COLO668 (cell line): ENCODE data around the gene SNN.

Experiments used
- DNase-seq: peaks from one replicate; lab custom pipeline; 2025; ENCODE audit not compliant: unreplicated experiment; lab: John Stamatoyannopoulos, UW

The SNN gene

DNA sequence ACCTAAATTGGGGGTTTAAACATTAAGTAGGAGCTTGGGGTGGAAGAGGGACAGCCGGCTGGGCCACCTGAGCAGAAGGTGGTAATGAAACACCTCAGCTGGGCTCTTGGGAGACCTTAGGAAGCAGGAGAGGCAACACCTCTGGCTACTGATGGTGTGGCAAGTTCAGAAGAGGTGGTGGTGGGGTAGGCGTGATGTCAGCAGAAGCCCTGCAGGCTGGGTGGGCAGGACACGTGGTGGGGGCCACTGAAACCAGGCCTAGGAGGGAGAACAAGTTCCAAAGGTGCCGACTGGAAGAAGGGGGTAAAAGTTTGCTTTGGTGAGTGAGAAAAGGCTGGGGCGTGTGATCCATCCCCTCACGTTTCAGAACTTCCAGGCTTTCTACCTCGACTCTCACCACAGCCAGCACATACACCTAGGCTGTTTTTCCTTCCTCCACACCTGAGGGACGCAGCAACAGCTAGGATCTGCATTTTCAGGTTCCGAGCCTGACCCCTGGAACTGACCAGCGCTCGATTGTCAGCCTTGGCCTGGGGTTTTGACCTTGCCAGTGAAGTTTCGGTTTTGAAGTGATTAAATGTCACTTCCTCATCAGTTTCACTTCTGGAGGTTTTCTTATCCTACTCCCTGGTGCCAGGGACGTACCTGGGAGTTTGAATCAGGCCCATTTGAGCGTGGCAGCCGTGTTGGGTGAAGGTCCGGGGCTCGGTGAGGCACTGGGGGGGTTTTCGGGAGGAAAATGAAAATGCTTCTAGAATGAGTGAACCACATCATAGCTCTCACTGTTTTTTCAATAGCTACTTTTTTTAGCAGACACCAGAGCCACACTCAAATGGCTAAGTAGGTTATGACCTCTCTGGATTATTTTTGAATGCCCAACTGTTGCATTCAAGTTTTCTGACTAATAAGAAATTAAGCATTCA lies 10.0 kb downstream of the SNN start:
- no peak for DNase-seq

GRCh38 chr16:11679250-11679649 lies 11.0 kb downstream of the SNN start:
- no peak for DNase-seq

DNA sequence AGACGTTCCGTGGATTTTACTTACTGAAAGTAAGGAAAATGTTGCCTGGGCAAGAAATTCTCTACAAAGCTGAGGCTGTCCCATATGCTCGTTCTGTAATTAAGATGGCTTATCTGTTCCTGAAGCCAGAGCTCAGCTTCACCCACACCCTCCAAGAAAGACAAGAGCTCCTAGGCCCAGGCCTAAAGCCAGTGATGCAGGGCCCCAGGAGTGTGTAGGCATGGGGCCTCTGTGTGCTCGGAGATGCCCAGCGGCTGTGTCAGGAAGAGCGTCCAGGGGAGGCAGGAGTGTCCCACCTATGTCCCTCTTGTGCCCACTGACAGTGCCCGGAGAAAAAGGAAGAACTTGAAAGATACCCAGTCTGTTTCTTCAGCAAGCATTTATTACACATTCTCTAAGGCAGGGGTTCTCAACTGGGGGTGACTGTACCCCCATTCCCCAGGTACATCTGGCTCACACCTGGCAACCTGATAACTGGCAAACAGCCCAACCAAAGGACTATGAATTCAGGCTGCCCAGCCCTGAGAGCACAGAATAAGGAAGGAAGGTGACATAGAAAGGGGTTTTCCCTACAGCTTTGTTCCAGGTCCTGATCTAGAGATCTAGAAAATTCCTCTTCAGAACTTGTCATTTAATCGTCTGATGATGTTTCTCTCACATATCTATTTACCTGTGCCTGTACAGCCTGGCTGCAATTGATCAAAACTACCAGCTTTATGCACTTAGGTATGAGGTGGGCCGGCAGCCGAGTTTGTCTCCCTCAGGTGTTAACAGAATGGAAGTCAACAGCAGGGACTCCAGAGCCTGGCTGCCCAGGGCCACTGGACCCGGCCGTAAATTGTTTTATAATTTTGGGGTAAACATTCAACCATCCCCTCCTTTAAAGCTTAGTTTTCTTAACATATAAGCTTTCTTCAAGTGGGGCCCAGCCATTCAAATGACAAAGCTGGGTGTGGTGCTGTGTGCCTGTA lies 12.0 kb downstream of the SNN start:
- DNase-seq, result no peak

DNA sequence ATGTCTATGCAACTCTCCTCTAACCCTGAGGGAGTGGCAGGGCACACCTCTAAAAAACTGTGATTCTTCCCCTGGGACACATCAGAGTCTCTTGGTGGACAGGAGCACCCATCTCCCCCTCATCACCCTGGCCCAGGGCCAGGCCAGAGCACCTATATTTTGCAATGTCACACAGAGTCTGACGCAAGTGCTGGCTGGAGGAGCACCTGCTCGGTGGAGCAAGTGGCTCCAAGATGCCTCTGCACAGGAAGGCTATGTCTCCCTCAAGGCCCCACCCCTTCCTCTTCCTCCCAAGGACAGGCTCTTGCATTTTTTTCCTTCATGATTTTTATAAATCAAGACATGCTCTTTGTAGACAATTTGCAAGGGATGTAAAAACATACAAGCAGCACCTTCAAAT lies 13.3 kb downstream of the SNN start:
- DNase-seq, result no peak

GRCh38 chr16:11681976-11682654 lies 13.9 kb downstream of the SNN start:
- DNase-seq, result no peak

- no peak for DNase-seq
These were observed 14.4 kb downstream of the SNN start for GRCh38 chr16:11682655-11683096.

DNA sequence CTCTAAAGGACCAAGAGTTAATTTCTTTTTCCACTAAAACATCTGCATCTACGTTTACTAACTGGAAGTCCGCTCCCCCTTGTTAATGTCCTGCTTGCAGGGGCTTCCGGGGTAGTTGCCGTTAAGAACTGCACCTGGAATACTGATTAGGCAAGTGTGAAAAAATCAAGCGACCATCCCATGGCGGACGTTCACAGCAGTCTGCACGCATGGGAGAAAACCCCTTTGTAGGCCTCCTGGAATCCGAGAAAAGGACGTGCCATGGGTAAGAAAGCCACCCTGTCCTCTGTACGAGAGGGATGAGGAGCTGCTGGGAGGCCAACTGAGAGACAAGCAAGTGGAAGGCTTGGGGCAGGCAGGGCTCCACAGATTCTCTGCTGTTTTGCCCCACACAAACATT lies 14.9 kb downstream of the SNN start:
- no peak for DNase-seq

GRCh38 chr16:11684231-11685025 lies 16.2 kb downstream of the SNN start:
- no peak for DNase-seq

DNA sequence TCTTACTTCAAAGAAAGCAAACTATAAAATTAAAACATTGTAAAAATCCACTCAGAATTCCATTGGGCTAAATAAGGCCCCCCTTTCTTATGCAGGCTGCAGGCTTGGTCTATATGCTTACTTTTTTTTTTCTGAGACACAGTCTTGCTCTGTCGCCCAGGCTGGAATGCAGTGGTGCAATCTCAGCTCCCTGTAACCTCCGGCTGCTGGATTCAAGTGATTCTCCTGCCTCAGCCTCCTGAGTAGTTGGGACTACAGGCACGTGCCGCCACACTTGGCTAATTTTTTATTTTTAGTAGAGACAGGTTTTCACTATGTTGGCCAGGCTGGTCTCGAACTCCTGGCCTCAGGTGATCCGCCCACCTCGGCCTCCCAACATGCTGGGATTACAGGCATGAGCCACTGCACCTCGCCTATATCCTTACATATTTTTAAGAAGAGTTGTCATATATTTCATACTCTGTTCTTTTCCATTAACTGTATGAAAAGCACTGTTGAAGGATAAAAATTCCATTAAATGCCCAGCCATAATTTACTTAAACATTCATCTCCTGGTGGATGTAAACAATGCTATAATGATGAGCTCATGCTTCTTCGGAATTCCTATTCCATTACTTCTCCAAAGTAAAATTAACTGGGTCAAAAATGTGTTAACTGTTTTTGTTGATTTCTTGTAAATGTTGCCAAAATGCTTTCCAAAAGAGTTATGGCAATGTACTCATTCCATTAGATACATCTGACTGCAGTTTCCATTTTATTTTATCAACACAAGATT lies 17.8 kb downstream of the SNN start:
- DNase-seq, result no peak

DNA sequence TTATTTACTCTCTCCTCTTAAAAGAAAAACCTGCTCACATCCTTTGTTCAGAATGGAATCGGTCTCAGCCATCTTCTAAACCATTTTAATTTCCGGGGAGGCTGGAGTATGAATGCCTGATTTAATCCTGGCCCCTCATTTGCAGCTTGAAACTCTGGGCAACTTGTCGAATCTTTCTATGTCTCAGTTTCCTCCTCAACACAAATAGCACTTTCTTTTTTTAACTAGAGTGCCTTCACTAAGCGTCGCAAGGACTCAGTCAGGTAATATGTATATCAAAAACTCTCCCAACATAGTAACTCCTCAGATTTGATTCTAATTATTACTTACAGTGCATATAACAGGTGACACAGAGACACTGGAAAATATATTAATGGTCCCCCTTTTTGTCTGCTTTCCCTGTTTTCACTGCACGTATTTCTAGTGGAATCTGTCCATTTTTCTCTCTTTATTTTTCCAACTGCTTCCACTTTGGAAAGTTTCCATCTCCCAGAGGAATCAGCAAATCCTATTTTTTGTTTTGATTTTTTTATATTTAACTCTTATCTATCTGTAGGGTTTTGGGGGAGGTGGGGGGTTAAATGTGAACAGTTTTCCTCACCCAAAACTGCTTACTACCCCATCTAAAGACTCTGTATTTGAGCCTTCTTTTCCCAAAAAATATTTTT lies 18.6 kb downstream of the SNN start:
- no peak for DNase-seq

DNA sequence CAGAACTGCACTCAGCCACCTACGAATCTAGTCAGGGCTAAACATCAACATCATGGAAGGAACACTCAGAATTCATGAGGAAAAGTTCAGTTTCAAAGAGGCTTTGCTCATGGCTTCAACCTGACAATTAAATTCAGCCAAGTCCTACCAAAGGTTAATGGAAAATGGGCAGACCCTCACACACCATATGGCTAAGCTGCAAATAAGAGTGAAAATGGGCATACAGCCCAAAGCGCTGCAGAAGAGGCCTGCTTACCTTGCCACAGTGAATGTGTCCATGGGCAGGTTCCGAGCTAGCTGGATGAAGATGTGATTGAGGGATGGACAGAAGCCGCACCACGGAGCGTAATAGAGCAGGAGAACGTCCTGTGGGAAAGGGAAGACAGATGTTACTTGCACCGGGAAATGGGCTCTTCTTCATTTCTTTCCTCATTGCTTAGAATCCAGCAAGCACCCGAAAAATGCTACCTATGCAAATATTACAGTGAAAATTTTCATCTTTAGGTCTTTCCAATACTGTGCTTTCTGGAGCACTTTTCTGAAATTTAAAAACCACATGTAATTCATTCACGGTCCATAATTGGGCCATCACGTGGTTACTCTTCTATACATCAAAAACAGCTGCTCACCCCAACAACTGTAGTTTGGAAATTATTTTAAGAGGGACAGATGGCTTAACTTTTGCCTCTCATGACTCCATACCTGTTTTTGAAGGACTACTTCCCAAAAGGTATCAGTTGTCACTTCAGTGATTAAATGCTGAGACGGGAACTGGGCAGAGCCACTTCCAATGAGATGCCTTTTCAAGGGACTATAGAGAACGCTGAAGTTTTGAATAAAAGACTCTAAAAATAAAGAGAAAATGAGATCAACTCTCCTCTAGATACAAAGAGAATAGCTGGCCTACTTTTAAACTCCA lies 19.6 kb downstream of the SNN start:
- DNase-seq, result no peak

GRCh38 chr16:11688520-11688886 lies 20.2 kb downstream of the SNN start:
- no peak for DNase-seq

GRCh38 chr16:11689031-11689840 lies 21.0 kb downstream of the SNN start:
- no peak for DNase-seq

DNA sequence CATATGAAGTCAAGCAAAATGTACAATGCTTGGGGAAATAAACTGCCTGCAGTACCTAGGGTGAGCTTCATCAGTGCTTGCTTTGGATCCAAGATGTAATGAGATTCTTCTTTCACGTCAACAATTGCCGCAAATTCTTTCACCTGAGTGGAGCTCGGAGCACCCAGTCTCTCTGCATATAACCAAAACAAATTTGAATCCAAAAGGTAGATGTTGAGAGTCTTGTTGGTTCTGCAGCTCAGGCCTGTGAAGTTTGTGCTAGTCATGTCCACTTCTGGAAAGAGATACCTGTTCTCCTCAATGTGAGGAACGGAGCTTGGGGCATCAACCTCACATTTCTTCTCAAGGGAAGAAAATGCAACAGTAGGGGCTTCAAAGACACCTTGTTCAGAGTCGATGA lies 23.0 kb downstream of the SNN start:
- DNase-seq, result no peak

DNA sequence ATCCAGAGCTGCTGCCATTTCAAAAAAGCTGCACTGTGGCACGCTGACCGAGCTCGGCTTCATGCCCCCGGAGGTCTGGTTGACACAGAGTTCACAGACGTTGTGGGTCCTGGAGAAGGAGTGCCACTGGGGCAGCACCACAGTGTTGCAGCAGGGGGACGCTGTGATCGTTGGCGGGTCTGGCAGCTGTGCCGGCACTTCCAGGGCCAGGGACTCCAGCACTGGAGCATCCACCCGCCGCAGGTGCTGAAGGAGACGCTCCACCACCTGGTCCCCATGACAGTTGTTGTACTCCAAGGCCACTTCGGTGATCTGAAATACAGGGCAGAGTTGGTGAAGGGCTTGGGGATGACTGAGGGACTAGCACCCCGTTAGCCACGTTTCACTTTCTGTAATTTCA lies 23.5 kb downstream of the SNN start:
- no peak for DNase-seq

DNA sequence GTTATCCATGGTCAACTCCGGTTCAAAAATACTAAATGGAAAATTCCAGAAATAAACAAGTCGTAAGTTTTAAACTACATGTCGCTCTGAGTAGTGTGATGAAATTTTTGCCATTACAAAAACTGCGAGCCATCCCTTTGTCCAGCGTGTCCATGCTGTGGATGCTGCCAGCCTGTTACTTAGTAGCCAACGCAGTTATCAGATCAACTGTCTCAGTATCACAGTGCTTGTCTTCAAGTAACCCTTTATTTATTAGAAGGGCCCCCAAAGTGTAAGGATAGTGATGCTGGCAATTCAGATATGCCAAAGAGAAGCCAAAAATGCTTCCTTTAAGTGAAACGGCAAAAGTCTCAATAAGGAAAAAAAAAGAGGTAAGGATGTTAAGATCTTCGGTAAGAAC lies 23.9 kb downstream of the SNN start:
- no peak for DNase-seq

DNA sequence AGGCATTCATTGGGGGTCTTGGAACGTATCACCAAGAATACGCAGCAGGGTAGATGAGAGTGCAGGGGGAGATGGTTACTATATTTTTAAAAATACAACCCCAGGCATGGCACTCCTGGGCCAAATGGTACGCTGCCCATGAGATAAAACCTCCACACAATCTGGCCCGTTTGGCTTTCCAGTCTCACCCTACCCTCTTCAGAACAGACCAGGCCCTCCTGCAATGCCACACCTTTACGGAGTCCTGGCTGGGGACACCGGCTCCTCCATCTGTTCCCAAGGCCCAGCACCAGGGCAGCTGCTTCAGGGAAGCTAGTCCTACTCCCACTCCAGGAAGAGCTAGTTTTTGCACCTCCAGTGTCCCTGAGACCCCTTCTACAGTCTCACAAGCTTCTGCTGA lies 24.4 kb downstream of the SNN start:
- no peak for DNase-seq
